HG02884 (cell line): ENCODE measurements around the gene ZWILCH.
"Not testable (repeated sequence)": the region's sequence is repeated elsewhere in the genome, so short reads cannot be mapped to it uniquely, and the experiment has no call there.

ENCODE experiments used
- ATAC-seq: cut with Tn5 transposase; IDR thresholded peaks from one replicate; pipeline ENCODE4 v1.9.1; 2021; ENCODE audit warnings: mild to moderate bottlenecking, moderate library complexity; ENCODE audit not compliant: unreplicated experiment

The ZWILCH gene

DNA sequence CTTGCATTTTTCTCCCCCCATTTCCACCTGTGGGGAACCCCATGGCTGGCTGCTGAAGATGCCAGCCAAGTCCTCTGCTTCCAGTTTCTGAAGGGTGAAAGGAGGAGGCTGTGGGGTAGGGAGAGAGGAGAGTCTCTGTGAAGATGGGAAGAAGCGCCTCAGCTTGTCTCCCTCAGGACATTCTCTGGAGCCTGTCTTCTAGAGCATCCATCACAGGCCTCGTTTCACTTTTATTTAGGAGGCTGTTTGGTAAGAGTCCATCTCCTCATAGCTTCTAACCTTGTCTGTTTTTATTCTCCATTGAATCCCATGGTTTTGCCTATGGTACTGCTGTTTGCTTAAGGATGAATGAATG is 69.4 kb downstream of the ZWILCH start:
- ATAC-seq: no peak

DNA sequence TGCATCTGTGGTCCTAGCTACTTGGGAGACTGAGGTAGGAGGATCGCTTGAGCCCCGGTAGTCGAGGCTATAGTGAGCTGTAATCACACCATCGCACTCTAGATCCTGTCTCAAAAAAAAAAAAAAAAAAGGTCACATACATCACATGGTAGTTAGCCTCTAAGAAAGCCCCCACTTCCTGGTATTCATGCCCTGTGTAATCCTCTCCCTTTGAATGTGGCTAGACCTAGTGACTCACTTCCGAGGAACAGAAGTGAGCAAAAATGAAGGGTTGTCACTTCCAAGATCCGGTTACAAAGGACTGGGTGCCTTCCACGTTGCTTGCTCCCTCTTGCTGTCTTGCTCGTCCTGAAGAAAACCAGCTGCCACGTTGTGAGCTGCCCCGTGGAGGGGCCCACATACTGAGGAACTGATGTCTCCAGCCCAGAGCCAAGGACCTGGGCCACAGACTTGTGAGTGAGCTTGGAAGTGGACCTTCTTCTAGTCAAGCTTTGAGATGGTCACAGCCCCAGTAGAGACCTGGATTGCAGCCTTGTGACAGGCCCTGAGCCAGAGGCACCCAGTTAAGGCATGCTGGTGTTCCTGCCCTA is 73.3 kb downstream of the ZWILCH start:
- no peak for ATAC-seq

DNA sequence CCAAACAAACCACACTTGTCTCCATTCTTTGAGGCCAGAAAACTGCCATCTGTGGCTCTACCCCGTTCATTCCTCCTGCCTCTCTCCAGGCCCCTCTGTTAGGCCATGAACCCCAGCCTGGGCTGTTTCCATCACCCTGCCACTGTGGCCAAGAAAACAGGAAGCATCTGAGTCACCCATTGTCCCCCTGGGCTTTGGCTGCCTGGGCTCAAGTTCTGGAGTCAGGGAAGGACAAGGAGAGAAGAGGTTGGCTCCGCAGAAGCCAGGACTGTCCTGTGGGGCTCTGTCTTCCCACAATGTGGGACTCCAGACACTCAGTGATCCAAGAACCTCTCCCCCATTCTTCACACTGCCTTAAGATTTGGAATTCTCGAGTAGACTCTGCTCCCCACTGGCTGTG is 75.5 kb downstream of the ZWILCH start:
- no peak for ATAC-seq

DNA sequence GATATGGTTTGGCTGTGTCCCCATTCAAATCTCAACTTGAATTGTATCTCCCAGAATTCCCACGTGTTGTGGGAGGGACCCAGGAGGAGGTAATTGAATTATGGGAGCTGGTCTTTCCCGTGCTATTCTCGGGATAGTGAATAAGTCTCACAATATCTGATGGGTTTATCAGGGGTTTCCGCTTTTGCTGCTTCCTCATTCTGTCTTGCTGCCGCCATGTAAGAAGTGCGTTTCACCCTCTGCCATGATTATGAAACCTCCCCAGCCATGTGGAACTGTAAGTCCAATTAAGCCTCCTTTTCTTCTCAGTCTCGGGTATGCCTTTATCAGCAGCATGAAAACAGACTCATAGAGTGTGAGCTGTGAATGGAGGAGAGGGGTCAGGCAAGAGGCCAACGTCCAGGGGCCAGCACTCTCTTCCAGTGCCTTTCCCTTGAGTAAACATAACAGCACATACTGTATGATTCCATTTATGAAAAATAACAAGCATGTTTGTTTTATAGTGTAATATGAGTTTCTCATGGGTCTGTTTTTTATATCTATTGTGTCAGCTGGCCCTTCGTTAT is 76.9 kb downstream of the ZWILCH start:
- ATAC-seq: no peak

DNA sequence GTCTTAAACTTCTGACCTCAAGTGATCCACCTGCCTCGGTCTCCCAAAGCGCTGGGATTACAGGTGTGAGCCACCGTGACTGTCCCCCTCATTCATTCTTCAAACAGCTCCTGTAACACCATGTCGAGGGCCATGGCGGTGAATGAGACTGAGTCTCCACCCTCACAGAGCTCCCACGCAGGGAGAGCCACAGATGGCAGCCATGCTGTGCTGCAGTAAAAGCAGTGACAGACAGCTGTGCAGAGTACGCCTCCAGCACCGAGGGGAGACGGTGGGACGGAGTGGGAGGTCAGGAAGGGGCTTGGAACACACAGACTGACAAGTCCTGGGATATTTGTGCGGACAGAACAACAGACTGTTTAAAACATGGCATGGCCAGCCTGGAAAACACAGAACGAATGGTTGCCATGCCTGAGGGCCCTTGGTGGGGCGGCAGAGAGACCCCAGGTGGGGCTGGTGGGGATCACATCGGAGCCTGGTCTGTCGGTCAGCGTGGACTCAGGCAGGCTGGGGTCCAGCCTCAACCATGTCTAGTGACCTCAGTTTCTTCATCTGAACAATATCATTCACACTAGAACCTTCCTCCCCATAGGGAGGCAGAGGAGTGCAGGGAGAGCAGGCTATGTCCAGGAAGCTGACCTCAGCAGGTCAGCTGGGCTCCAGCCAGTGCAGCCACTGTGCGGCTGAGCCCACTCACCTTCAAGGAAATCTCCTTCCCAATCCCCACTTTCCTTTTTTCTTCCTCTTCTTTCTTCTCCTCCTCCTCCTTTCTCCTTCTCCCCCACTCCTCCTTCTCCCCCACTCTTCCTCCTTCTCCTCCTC is 81.2 kb downstream of the ZWILCH start:
- no peak for ATAC-seq

DNA sequence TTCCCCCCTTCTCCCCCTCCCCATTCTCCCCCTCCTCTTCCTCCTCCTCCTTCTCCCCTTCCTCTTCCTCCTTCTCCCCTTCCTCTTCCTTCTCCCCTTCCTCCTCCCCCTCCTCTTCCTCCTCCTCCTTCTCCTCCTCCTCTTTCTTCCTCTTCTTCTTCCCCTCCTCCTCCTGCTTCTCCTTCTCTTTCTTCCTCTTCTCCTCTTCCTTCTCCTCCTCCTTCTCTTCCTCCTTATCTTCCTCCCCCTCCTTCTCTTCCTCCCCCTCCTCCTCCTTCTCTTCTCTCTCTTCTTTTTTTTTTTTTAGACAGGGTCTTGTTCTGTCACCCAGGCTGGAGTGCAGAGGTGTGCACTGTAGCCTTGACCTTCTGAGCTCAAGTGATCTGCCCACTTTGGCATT is 81.9 kb downstream of the ZWILCH start:
- no peak for ATAC-seq

DNA sequence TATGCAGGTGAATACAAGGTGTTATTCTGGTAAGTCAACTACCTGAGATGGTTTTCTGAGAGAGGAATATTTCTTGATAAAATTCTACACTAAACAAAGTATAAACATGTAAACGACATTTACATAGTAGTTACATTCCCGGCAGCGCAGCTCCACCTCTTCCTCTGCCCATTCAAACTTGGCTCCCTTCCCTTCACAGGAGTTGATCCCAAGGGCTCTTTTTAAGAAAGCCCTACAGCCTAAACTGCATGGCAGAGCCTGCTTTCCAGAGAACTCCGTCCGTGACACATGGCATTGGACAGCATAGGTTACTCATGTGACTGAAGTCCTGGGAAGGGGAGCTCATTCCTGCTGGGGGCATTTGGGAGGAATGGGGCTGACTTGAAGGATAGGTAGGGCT is 82.6 kb downstream of the ZWILCH start:
- ATAC-seq: no peak

DNA sequence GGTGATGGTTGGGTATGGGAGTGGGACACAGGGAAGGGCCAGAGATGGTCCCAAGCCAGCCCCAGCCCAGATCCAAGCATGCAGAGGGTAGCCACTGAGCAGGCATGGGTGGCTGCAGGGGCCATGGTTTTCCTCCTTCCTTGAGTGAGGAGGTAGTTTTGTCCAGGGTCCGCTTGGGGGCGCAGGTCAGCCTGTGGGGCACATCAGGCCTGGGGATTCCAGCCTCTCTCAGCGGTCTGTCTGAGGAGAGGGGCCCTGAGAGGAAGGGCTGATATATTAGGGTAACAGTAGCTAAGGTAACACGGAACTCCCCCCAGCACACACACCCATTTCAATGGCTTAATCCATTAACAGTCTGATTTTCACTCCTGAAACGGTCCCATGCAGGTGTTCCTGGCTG is 83.4 kb downstream of the ZWILCH start:
- no peak for ATAC-seq

DNA sequence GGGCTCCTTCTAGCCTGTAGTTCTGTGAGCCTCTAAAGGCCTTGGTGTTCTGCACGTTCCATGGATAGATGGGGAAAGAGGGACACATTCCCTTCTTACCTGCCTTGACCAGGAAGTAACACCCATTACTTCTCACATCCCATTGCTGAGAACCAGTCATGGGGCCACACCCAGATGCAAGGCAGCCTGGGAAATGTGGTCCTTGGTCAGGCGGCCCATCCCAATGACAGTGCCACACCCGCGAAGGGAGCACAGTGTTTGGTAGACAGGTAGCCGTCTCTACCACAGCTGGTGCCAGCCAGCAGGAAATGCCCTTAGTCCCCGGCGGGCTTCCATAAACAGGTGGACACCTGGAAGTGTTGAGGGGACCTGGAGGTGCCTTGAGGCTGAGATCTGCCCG is 83.8 kb downstream of the ZWILCH start:
- no peak for ATAC-seq

DNA sequence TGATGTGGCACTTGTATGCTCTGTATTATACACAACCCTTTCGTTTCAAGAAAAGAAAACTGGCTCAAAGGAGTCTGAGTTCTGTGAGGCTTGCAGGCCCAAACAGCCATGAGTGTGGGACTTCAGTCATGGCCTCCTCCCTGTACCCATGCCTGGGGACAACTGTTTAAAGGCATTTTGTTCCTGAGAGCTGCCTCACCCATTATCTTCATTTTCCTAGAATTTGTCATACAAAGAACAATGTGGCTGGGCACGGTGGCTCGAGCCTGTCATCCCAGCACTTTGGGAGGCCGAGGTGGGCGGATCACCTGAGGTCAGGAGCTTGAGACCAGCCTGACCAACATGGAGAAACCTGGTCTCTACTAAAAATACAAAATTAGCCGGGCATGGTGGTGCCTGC is 84.3 kb downstream of the ZWILCH start:
- ATAC-seq: not testable (repeated sequence)

DNA sequence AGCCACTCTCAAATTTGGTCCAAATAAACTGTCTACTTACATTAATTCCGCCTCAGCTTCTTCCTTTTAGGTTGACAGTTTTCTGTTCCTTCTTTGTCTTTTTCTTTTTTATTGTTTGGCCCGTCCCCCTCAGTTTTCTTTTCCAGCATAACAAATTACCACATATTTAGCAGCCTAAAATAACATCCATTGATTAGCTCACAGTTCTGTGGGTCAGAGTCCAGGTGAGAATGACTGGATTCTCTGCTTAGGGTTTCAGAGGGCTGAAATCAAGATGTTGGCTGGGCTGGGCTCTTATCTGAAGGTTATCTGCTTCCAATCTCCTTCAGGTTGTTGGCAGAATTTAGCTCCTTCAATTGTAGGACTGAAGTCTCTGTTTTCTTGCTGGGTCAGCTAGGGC is 85.3 kb downstream of the ZWILCH start:
- ATAC-seq: no peak

DNA sequence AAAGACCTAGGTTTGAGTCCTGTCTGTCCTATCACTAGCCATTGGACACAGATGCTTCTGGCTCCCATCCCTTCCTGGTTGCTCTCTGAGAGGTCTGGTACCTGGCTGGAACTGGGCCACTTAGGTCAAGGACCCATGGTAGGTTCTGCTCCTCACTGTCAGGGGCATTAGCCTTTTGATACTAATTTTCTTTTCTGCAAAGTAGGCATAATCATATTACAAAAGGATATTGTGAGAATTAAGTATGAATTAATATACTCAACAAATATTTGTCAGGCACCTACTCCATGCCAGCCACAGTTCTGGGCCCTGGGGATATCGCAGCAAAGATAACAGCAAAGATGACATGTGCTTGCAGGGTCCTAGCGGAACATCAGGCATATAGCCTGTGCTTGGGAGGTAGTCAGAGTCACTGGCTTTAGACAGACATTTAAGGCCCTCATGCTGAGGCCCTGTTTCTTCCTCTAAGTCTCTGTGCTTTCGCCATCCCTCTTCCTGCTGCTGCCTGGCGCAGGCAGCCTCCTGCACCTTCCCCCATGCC is 86.3 kb downstream of the ZWILCH start:
- ATAC-seq: no peak

DNA sequence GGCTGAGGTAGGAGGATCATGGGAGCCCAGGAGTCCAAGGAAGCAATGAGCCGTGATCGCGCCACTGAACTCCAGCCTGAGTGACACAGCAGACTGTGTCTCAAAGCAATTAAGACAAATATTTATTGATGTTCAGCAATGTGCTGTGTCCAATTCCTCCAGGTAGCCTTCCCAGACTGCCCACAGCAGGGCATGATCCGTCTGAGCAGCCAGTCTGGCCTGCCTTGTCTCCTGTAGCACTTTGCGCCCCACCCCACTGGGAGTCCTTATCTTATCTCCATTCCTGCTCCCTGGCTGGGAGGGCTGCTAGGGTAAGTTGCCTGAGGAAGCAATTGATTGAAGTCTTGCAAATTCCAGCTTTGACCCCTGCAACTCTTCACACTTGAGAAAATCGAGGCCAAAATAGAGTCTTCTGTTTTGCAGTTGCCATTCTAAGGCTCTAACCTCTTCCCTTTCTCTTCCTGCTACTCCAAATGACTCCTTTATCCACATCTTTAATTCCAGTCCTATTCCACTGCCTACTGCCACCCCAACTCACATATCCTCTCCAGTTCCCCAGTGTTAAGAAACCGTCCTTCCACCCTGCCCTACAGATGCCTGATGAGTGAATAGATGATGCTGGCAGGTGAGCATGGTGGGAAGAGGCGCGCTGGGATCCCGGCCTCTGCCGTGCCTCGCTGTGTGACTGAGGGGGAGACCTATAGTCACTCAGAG is 87.5 kb downstream of the ZWILCH start:
- ATAC-seq: no peak

DNA sequence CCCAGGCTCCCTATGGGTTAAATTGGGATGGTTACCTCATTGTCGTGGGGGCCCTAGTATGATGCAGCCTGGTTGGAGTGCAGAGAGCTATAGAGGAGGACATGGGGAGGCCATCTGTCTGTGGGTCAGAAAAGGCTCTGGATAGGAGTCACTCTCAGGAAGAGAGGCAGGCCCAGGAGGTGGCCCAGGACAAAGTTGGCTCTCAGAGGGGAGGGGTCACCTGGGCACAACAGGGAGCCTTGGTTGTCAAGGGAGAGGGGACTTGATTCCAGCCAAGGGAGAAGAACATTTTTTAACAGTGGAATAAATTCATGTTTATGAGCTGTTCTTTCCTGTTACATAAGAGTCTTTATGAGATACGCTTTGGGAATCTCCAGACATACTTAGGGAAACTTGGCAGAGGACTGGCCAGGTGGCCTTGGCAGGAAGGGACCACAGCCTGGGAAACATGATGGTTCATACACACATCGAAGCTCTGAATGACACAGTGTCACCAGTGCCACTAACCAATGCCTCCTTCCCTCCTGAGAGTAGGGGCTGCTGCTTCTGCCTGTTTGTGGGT is 88.2 kb downstream of the ZWILCH start:
- ATAC-seq: no peak

DNA sequence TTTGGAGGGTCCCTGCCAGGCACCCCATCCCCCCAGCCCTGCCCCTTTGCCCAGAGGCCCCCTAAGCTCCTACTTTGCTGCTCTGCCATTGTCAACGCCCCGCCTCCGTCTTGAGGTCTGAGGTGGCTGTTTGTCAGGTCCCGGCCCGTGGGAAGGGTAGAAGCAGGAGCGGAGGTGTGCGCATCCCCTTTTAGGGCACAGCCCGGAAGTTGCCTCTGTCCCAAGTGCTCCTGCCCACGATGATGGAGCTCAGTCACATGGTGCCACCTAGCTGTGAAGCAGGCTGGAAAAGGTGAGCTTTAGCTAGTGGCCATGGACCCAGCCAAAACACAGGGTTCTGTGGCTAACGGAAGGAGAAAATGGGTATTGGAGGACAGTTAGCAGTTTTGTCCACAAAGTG is 89.2 kb downstream of the ZWILCH start:
- no peak for ATAC-seq

DNA sequence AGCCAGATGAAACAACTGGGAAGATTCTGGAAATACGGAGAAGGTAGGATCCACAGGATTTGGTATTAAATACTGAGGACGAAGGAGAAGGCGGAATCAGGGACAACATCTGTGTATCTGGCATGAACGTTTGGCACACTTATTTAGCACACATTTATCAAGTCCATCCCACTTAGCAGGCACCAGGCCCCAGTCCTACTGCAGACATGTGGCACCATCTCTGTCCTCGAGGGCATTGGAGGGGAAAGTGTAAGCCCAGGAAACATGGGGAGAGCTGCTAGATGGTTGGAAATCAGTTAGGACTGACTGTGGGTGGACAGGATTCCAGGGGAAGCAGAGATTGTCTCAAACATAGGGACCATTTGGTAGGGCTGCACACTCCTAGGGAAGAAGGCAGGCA is 89.7 kb downstream of the ZWILCH start:
- no peak for ATAC-seq

DNA sequence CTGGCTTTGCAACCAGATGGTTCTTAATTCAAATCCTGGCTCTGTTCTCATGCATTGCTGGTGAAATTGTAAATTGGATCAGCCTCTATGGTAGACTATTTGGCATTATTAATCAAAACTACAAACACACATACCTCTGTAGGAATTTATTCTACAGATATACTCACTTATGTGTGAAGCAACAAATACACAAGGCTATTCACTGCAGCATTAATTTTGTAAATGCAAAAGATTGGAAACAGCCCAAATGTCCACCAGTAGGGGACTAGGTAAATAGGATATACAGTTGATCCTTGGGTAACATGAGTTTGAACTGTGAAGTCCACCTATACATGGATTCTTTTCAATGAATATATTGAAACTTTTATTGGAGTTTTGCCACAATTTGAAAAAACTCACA is 90.2 kb downstream of the ZWILCH start:
- no peak for ATAC-seq

DNA sequence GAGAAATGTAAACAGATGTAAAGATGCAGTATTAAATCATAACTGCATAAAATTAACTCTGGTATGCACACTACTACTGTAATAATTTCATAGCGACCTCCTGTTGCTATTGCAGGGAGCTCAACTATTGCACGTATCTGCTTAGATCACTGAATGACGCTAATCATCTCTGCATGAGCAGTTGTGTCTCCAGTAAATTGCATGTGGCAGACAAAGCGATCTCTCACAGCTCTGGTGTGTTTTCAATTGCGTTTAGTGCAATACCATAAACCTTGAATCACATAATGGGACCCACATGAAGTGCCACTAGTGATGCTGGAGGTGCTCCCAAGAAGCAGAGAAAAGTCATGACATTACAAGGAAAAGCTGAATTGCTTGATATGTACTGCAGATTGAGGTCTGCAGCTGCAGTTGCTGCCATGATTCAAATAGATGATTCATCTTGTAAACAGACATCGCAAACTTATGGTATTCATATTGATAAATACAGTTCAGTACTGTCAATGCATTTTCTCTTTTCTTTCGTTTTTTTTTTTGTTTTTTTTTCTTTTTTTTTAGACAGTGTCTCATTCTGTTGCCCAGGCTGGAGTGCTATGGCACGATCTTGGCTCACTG is 90.9 kb downstream of the ZWILCH start:
- ATAC-seq: no peak

DNA sequence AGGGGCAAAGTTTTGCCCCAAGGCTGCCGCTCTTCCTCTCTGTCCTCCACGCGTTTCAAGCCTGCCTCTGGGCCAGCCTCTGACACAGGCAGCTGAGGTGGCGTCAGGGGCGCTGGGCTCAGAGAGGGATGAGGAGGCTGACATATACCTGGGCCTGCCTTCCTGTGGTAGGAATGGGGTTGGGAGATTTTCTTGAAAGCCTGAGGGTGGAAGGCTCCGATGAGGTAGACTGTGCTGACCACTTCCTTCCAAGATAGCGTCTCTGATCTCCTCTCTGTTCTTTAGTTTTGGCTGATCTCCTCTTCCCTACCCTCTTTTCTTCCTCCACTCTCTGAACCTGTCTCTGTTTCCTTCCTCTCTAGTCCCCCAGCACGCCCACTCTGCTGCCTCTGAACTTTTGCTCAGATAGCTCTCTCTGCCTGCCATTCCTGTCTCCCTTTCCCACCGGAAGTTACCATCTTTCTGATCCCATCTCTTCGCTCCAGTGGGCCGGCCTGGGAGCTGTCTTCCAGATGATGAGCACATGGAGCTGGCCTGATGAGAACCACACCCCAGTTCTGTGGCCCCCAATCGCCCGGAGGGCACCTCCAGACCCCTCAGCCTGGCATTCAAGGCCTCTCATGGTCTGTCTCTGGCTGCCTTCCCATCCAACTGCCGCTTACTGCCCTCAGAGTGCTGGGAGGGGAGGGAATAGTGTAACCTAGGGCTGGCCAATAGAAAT is 93.1 kb downstream of the ZWILCH start:
- ATAC-seq: no peak
